OCI-LY1 (cell line): ENCODE measurements around the gene UPF1.

Experiments used
- CTCF ChIP-seq: fragments of 200-600 bp; sonication (generic), shearing (Covaris generic); IDR thresholded peaks from 2 replicates; pipeline ENCODE4 v1.5.1; 2017; ENCODE audit warnings: mild to moderate bottlenecking, antibody characterized with exemption, low read length, moderate library complexity, mixed read lengths
- EZH2 ChIP-seq: fragments of 200-600 bp; sonication (generic), shearing (Covaris generic); IDR thresholded peaks from 2 replicates; pipeline ENCODE4 v1.8.0; 2017; ENCODE audit warnings: borderline replicate concordance, mixed run types, mild to moderate bottlenecking, antibody characterized with exemption, low read length, moderate library complexity, mixed read lengths

DNA sequence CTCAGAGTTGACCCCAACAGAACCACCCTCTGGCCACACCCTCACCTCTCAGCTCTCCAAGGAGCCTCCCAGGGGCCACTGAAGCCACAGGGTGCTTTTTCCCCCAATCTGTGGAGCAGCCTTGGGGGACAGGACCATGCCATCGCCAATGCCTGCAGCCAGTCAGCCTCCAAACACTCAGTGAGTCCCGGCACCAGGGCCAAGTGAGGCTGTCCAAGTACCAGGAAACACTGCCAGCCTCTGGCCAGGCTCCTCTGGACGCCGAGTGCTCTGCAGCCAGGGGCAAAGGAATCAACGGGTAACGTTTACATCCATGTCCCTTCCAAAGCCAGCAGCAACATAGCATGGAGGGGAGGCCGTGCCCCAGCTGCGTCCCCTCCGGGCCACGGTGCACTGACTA lies 31.1 kb upstream of the UPF1 start:
- TF ChIP-seq CTCF, result no peak
- TF ChIP-seq EZH2, result no peak
